GM10847 (cell line): ENCODE measurements around the gene ITPR1.

Experiments used
- POLR2A ChIP-seq: IDR thresholded peaks from 2 replicates; pipeline ENCODE4 v1.6.1; 2011; ENCODE audit not compliant: insufficient read length; ENCODE audit errors: extremely low read depth

The ITPR1 gene

GRCh38 chr3:4643904-4644547, 150.9 kb downstream of the ITPR1 start:
- TF ChIP-seq POLR2A = no peak

- no peak for TF ChIP-seq POLR2A
These were observed 151.8 kb downstream of the ITPR1 start for GRCh38 chr3:4644951-4645350.

- no peak for TF ChIP-seq POLR2A
These were observed 152.3 kb downstream of the ITPR1 start for GRCh38 chr3:4645468-4645867.

GRCh38 chr3:4647411-4647810, 154.3 kb downstream of the ITPR1 start:
- no peak for TF ChIP-seq POLR2A

- no peak for TF ChIP-seq POLR2A
These were observed 162.2 kb downstream of the ITPR1 start for GRCh38 chr3:4655145-4656045.

- no peak for TF ChIP-seq POLR2A
These were observed 162.9 kb downstream of the ITPR1 start for GRCh38 chr3:4656059-4656458.

GRCh38 chr3:4656626-4657328, 163.6 kb downstream of the ITPR1 start:
- no peak for TF ChIP-seq POLR2A

- no peak for TF ChIP-seq POLR2A
These were observed 167.8 kb downstream of the ITPR1 start for GRCh38 chr3:4660936-4661335.

GRCh38 chr3:4664412-4664811, 171.3 kb downstream of the ITPR1 start:
- TF ChIP-seq POLR2A = no peak

- no peak for TF ChIP-seq POLR2A
These were observed 172.0 kb downstream of the ITPR1 start for GRCh38 chr3:4665197-4665596.

GRCh38 chr3:4666071-4666470, 172.9 kb downstream of the ITPR1 start:
- no peak for TF ChIP-seq POLR2A

GRCh38 chr3:4670352-4670751, 177.2 kb downstream of the ITPR1 start:
- no peak for TF ChIP-seq POLR2A

- no peak for TF ChIP-seq POLR2A
These were observed 179.7 kb downstream of the ITPR1 start for GRCh38 chr3:4672725-4673275.

- no peak for TF ChIP-seq POLR2A
These were observed 181.1 kb downstream of the ITPR1 start for GRCh38 chr3:4674216-4674615.

GRCh38 chr3:4675704-4676103, 182.6 kb downstream of the ITPR1 start:
- TF ChIP-seq POLR2A = no peak
